Endothelial cell of hepatic sinusoid (primary cell): ENCODE measurements around the gene PPP1R12B.
"Not testable (repeated sequence)": the region's sequence is repeated elsewhere in the genome, so short reads cannot be mapped to it uniquely, and the experiment has no call there.

ENCODE experiments used
- in situ Hi-C: cut with HindIII; loops from 2 replicates; pipeline ENCODE4 v1.10.0; 2017; ENCODE audit warnings: low sequenced_read_pairs

PPP1R12B gene

GRCh38 chr1:202343652-202344349 lies 4.7 kb upstream of the PPP1R12B start:
- in situ Hi-C loops, result no loop called here

- in situ Hi-C loops, result no loop called here
These were observed 442 bp upstream of the PPP1R12B start for GRCh38 chr1:202348005-202348508.

GRCh38 chr1:202349206-202349928 lies 868 bp downstream of the PPP1R12B start:
- in situ Hi-C loops, result no loop called here

GRCh38 chr1:202351725-202352124 lies 3.2 kb downstream of the PPP1R12B start:
- in situ Hi-C loops, result no loop called here

GRCh38 chr1:202352583-202353197 lies 4.2 kb downstream of the PPP1R12B start:
- in situ Hi-C loops, result not testable (repeated sequence)

- in situ Hi-C loops, result no loop called here
These were observed 7.5 kb downstream of the PPP1R12B start for GRCh38 chr1:202355944-202356553.

- in situ Hi-C loops, result no loop called here
These were observed 9.0 kb downstream of the PPP1R12B start for GRCh38 chr1:202357506-202357905.

GRCh38 chr1:202361224-202361623 lies 12.7 kb downstream of the PPP1R12B start:
- in situ Hi-C loops, result no loop called here

- in situ Hi-C loops, result no loop called here
These were observed 13.2 kb downstream of the PPP1R12B start for GRCh38 chr1:202361701-202362100.

GRCh38 chr1:202362212-202362611 lies 13.7 kb downstream of the PPP1R12B start:
- in situ Hi-C loops, result no loop called here

GRCh38 chr1:202365092-202365815 lies 16.8 kb downstream of the PPP1R12B start:
- in situ Hi-C loops, result no loop called here

GRCh38 chr1:202367271-202367670 lies 18.8 kb downstream of the PPP1R12B start:
- in situ Hi-C loops, result no loop called here

- in situ Hi-C loops, result not testable (repeated sequence)
These were observed 22.4 kb downstream of the PPP1R12B start for GRCh38 chr1:202370906-202371305.

GRCh38 chr1:202374099-202374498 lies 25.6 kb downstream of the PPP1R12B start:
- in situ Hi-C loops, result no loop called here

GRCh38 chr1:202375175-202375574 lies 26.7 kb downstream of the PPP1R12B start:
- in situ Hi-C loops, result not testable (repeated sequence)

GRCh38 chr1:202376247-202376646 lies 27.7 kb downstream of the PPP1R12B start:
- in situ Hi-C loops, result no loop called here

GRCh38 chr1:202379884-202380529 lies 31.5 kb downstream of the PPP1R12B start:
- in situ Hi-C loops, result not testable (repeated sequence)

- in situ Hi-C loops, result not testable (repeated sequence)
These were observed 32.0 kb downstream of the PPP1R12B start for GRCh38 chr1:202380535-202380934.

- in situ Hi-C loops, result not testable (repeated sequence)
These were observed 33.4 kb downstream of the PPP1R12B start for GRCh38 chr1:202381867-202382266.

GRCh38 chr1:202395831-202396230 lies 47.3 kb downstream of the PPP1R12B start:
- in situ Hi-C loops, result not testable (repeated sequence)
